HG03039 (cell line): Measurements from ENCODE around the gene ERCC8.
"Not testable (repeated sequence)": the region's sequence is repeated elsewhere in the genome, so short reads cannot be mapped to it uniquely, and the experiment has no call there.

Experiments
- ATAC-seq: cut with Tn5 transposase; IDR thresholded peaks from one replicate; pipeline ENCODE4 v1.9.1; 2021; ENCODE audit warnings: mild to moderate bottlenecking, moderate library complexity; ENCODE audit not compliant: unreplicated experiment

ERCC8 gene, protein sequence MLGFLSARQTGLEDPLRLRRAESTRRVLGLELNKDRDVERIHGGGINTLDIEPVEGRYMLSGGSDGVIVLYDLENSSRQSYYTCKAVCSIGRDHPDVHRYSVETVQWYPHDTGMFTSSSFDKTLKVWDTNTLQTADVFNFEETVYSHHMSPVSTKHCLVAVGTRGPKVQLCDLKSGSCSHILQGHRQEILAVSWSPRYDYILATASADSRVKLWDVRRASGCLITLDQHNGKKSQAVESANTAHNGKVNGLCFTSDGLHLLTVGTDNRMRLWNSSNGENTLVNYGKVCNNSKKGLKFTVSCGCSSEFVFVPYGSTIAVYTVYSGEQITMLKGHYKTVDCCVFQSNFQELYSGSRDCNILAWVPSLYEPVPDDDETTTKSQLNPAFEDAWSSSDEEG

DNA sequence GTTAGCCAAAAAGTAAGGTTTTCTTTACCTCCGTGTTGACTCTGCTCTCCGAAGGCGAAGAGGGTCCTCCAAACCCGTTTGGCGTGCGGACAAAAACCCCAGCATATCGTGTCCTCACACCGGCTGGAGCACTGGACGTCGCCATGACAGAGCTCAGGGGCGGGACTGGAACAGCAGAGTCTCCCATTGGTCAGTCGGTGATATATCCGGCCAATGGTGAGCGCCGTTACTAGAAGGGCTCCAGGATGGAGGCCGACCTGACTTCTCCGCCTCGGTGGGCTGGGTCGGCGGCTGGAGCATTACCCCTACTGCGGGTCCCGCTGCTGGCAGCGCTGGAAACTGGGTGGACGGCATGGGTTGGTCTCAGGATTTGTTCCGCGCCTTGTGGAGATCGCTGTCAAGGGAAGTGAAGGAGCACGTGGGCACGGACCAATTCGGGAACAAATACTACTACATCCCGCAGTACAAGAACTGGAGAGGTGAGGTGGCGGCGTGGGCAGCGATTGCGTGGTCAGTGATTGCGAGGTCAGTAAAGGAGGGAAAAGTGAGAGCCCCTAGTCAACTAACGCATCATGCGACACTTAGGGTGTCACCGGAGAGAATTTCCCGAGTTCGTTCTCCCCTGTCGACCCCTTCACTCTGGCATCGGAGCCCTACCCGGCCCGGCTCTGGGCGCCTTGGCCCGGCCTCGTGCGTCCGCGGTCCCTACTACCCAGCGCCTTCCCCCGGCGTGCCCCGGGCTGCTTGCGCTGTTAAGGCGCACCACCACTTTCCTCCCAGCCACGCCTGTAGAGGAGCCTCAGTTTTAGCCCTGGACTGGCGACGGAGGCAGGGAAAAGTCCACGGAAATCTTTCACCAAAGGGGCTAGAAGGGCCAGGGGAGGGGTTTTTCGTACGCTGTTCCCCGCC is at the start of gene ERCC8, which contains the start of gene NDUFAF2:
Gene ERCC8, minus strand, starts transcription at position 167 of the 909 bp plus-strand sequence. Its CDS starts 62 bp downstream, at position 105.
Gene NDUFAF2, plus strand, starts transcription at position 302 of the 909 bp plus-strand sequence. Its CDS starts 51 bp downstream, at position 353.
- ATAC-seq, result peak; percentile 100

GRCh38 chr5:60993875-60994571 is 49.2 kb upstream of the ERCC8 start:
- ATAC-seq, result no peak

DNA sequence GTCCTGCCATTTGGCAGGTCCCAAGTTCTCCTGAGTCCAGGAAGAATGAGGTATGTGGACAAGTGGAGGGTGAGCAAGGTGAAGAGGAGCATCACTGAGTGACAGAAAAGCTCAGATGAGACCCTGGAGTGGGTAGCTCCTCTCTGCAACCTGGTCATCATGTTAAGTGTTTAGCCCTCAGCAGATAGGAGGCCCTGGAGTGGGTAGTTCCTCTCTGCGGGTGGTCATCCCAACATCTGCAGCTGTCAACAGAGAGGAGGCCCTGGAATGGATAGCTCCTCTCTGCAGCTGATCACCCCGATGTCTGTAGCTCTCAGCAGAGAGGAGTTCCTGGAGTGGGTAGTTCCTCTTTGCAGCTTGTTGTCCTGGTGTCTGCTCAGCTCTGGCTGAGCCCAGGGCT is 48.6 kb upstream of the ERCC8 start:
- no peak for ATAC-seq

DNA sequence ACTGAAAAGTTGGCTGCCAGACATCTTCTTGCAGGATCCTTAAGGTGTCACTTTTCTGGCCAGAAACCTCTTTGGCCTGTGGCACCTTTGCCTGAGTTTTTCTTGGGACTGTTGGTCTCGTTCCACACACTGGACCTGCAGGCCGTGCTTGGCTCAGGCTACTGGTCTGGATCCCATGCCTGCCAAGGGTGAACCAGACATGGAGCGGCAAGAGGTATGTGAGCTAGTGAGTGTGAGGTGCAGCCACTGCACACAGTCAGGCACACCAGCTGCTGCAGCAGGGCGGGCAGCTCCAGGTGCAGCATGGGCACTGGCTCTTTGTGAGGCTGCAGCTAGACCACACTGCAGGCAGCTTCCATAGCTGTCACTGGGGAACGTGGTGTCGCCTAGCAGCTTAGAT is 48.0 kb upstream of the ERCC8 start:
- ATAC-seq, result no peak

DNA sequence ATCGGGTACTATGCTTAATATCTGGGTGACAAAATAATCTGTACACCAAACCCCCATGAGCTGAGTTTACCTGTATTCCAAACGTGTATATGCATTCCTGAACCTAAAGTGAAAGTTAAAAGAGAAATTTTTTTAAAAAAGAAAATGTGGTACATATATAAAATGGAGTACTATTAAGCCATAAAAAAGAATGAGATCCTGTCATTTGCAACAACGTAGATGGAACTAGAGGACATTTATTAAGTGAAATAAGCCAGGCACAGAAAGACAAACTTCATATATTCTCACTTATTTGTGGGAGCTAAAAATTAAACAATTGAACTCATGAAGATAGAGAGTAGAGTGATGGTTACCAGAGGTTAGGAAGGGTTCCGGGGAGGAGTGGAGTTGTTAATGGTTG is 44.9 kb upstream of the ERCC8 start:
- no peak for ATAC-seq

DNA sequence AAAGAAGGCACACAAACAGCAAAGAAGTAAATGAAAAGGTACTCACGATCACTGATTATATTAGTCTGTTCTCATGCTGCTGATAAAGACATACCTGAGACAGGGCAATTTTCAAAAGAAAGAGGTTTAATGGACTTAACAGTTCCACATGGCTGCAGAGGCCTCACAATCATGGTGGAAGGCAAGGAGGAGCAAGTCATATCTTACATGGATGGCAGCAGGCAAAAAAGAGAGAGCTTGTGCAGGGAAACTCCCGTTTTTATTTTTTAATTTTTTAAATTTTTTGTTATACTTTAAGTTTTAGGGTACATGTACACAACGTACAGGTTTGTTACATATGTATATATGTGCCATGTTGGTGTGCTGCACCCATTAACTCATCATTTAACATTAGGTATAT is 37.3 kb upstream of the ERCC8 start:
- not testable (repeated sequence) for ATAC-seq

GRCh38 chr5:60980511-60980910 is 35.6 kb upstream of the ERCC8 start:
- no peak for ATAC-seq

GRCh38 chr5:60978968-60979367 is 34.1 kb upstream of the ERCC8 start:
- no peak for ATAC-seq

DNA sequence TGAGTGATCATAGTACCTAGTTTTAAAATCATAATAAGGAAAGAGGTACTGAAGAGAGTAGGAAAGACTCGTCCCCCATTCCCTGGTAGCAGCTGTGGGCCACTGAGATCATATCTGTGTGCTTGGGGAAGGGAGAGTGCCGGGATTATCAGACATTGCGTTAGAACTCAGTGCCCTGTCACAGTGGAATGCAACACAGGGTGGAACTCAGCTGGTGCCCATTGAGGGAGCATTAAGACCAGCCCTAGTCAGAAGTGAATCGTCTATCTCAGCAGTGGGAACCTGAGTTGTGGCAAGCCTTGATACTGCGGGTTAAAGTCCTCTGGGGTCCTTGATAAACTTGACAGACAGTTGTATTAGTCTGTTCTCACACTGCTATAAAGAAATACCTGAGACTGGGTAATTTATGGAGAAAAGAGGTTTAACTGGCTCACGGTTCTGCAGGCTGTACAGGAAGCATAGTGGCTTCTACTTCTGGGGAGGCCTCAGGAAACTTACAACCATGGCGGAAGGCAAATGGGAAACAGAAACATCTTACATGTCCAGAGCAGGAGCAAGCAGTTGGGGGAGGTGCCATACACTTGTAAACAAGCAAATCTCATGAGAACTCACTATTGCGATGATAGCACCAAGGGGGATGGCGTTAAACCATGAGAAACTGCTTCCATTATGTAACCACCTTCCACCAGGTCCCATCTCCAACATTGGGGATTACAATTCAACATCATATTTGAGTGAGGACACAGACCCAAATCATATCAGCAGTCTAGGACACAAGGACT is 33.3 kb upstream of the ERCC8 start:
- no peak for ATAC-seq

DNA sequence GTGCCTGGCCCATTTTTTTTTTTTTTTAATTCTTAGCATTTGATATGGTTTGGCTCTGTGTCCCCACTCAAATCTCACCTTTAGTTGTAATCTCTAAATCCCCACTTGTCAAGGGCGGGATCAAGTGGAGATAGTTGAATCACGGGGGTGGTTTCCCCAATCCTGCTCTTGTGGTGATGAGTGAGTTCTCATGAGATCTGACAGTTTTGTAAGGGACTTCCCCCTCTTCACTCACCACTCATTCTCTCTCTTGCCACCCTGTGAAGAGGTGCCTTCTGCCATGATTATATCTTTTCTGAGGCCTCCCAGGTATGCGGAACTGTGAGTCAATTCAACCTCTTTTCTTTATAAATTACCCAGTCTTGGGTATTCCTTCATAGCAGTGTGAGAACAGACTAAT is 27.4 kb upstream of the ERCC8 start:
- ATAC-seq, result no peak

- ATAC-seq, result no peak
Observed at GRCh38 chr5:60961685-60962084, 16.8 kb upstream of the ERCC8 start.

DNA sequence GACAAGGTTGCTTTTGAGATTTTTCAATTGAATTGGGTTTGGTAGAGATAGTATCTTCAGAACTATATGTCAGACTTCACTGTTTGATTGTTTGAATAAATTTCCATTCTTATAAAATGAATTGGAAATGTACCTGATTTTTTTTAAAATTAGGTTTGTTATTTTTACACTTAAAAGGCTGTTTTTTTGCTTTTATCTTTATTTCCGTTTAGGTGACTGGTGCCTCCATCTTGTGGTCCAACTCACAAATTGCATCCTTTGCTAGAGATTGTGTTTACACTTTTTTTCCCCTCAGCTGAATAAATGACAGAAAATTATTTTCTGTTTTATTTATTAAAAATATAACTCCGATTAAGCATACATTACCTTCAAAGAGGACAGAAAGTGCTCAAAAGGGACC is 15.7 kb upstream of the ERCC8 start:
- no peak for ATAC-seq

DNA sequence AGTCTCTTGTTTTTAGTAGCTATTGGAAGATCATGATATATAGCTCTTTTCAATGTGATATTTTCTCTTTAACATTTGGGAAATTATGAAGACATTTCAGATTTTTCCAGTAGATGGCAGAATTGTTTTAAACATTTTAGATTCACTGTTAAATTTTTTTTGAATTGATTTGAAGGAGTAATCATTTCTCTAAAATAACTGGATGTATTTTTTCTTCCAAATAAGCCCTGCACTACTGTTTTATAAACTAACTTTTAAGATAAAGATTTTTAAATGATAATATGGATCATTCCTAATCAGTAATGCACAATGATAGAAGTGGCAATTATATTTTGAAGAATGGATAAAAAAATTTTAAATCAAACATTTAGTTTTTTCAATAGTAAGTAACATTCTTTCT is 14.3 kb upstream of the ERCC8 start:
- ATAC-seq, result no peak

DNA sequence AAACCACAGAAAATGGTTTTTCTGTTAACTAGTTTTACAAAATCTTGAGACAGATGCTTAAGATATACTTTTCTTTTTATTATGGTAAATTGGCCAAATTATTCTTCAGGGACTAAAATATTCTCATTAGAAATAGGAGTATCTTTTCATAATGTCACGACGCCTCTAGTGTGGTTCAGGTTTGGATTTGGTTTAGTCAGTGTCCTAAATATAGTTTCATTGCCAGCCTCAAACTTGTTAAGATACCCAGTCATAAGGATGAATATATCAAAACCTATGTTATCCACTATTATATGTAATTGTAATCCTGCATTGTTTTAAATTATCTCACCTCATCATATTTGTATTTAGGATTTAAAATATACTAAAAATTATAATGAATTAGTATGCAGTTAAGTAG is 13.8 kb upstream of the ERCC8 start:
- ATAC-seq, result no peak

DNA sequence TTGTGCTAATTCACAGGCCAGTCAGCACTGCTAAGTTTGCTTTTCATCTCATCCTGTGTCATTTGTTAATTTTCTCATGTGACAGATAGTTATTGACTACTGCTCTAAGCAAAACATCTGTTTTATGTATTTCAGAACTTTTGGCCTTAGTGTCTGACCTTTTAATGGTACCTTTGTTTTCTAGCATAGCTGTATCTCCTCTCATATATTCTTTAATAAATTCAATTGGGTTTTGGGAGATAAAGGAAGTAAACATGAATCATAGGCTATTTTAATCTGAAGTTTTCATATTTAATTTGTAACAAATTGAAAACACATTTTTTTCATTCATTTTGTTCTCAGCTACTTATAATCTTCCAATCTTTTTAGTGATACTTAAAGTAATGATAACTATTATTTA is 13.2 kb upstream of the ERCC8 start:
- no peak for ATAC-seq

- ATAC-seq, result no peak
Observed at GRCh38 chr5:60955239-60955638, 10.4 kb upstream of the ERCC8 start.

DNA sequence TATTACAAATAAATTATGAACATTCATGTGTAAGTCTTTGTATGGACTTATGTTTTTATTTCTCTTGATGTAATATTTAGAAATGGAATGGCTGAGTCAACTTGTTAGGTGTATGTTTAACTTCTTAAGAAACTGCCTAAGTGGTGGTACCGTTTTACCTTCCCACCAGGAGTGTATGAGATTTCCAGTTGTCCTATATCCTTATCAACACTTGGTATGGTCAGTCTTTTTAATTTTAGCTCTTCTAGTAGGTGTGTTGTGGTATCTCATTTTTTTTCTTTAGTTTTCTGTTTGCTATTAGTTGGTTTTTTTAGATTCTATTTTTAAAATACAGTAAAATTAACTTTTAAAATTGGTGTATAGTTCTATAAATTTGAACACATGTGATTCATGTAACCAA is 3.9 kb upstream of the ERCC8 start:
- ATAC-seq, result no peak

GRCh38 chr5:60945813-60946187 is 930 bp upstream of the ERCC8 start:
- ATAC-seq, result peak; percentile 26

DNA sequence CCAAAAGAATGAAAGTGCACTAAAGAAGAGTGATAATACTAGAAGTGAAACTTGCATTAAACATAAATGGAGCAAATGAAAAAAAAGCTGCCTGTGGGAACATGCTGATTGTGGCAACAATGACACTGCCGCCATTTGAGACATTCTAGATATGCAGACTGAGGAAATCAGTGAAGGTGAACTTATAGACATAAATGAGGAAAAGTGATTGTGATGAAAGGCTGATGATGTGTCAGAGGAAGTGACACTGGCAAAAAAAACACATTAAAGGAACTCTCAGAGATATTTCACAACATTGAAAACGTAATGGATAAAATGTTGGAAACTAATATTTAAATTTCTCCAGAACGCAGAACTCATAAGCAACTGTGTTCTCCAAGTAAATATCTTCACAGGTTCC is 1.2 kb downstream of the ERCC8 start:
- no peak for ATAC-seq

DNA sequence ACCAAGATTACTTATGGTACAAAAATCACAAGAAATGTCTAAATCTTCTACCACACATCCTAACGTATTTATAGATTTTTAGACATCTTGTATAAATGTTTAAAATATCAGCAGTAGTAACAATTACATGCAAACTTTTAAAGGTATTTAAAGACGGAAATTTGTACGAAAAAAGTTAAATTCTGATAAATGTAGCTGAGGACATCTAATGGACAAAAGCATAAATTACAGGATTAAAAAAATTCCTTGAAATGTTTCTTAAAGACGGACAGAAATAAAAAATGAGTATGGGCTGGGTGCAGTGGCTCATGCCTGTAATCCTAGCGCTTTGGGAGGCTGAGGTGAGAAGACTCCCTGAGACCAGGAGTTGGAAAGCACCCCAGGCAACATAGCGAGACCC is 15.8 kb downstream of the ERCC8 start:
- no peak for ATAC-seq

DNA sequence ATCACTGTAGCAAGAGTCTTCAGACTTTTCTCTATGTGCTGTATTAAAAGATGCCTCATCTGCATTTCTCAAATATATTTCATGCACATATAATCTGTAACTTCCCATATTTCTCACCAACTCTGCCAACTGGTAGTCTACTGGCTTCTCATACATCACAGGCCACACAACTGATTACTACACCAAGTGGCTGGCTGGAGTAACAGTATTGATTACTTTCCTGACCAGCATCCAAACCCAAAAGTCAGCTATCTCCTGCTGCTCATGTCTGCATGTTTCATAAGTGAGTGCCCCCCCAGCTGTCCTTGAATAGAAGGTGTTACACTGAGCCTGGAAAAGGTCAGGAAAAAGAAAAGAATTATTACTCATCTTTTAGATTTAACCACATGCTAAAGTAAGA is 17.4 kb downstream of the ERCC8 start:
- ATAC-seq, result no peak
